ENCODE data around the gene RFX3.

Gene RFX3

DNA sequence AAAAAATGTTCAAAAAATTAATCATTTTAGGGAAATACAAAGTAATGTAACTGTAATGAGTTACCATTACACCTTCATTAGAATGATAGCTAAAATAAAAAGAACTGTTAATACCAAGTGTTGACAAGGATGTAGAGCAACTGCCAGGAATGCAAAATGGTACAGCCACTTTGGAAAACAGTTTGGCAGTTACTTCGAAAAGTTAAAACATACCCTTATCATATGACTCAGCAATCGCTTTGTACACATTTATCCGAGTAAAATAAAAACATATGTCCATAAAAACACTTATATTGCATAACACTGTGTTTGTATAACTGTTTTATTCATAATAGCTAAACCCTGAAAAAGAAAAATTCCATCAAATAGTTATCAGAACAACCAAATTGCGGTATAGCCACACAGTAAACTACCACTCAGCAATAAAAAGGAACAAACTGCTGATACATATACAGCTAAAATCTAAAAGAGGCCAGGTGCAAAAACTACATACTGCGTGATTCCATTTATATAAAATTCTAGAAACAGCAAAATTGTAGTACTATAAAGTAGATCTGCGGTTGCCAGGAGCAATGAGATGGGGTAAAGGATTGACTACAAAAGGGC lies 61.7 kb downstream of the RFX3 start:
- no peaks in the 10 kb centered on the region; the same call in 1 of the 2 replicates for H3K9me2 ChIP-seq (ENCODE audit: low read depth, low read length)
- H3K27ac ChIP-seq (ENCODE audit: low read depth, low read length, poor library complexity, severe bottlenecking), result no peak overlapping the region
- no peak overlapping the region for H3K4me2 ChIP-seq (ENCODE audit: low read length)
- H3K4me1 ChIP-seq (ENCODE audit: insufficient read depth, low read length, severe bottlenecking), result peaks cover 18% of the 10 kb centered on the region
- H3K79me2 ChIP-seq (ENCODE audit: insufficient read depth, low read length), result peaks cover 6% of the 10 kb centered on the region; the same call in 1 of the 2 replicates
- H4K20me1 ChIP-seq (ENCODE audit: insufficient read depth, low read length), result no peaks in the 10 kb centered on the region
- H3K9ac ChIP-seq (ENCODE audit: low read length), result no peak overlapping the region
- no peak overlapping the region for H3K4me3 ChIP-seq (ENCODE audit: low read depth, low read length, poor library complexity, severe bottlenecking)
- no peaks in the 10 kb centered on the region for H3K27me3 ChIP-seq (ENCODE audit: insufficient read depth, low read length)
- H3K36me3 ChIP-seq (ENCODE audit: insufficient read depth, low read length), result 0 out of 2 replicates have a peak, but pooled peaks cover 7% of the 10 kb centered on the region
- no peak for TF ChIP-seq EZH2 (IDR thresholded peaks at IDR 0.05; ENCODE audit: borderline replicate concordance, low read length)
- TF ChIP-seq, protein P1, sequence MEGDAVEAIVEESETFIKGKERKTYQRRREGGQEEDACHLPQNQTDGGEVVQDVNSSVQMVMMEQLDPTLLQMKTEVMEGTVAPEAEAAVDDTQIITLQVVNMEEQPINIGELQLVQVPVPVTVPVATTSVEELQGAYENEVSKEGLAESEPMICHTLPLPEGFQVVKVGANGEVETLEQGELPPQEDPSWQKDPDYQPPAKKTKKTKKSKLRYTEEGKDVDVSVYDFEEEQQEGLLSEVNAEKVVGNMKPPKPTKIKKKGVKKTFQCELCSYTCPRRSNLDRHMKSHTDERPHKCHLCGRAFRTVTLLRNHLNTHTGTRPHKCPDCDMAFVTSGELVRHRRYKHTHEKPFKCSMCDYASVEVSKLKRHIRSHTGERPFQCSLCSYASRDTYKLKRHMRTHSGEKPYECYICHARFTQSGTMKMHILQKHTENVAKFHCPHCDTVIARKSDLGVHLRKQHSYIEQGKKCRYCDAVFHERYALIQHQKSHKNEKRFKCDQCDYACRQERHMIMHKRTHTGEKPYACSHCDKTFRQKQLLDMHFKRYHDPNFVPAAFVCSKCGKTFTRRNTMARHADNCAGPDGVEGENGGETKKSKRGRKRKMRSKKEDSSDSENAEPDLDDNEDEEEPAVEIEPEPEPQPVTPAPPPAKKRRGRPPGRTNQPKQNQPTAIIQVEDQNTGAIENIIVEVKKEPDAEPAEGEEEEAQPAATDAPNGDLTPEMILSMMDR (IDR thresholded peaks at IDR 0.05; ENCODE audit: low read length), result no peak
- no peak overlapping the region for H2AFZ ChIP-seq (ENCODE audit: low read length)
- H3K9me3 ChIP-seq (ENCODE audit: low read length), result 0 out of 2 replicates have a peak, but pooled peaks cover 3% of the 10 kb centered on the region
- no peaks in the 10 kb centered on the region for H3F3A ChIP-seq (ENCODE audit: insufficient read depth, low read length)

DNA sequence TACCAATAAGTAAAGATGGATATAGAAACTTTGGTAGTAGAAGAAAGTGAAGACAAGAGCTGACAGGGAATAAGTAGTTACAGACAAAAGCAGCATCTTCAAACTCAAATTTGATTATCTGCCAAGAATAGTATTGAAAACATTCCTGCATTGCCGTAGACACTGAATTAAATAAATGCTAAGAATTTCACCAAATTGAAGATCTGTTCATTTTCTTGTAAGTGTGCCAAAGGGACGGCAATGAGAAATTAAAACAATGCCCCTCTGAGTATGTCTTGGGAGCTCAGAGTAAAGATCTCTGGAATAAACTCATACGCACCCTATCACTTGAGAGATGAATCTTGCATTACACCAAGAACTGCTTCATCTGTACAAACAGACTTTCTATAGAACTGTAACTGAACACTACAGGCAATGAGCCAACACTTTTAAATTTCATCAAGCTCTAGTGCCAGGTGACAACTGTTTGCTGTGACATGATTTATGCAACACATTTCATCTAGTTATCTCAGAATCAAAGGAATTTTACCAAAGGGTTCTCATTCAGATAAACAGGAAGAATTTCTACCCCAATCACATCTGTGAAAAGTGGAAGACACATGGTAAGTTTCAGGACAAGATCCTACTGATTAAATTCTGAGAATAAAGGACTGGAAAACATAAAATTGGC lies 66.9 kb downstream of the RFX3 start:
- Histone ChIP-seq H3K9me3 (ENCODE audit: low read length) (no peaks in the 10 kb centered on the region), H3F3A (ENCODE audit: insufficient read depth, low read length) (no peaks in the 10 kb centered on the region), H3K4me1 (ENCODE audit: insufficient read depth, low read length, severe bottlenecking) (no peaks in the 10 kb centered on the region), H3K9me2 (ENCODE audit: low read depth, low read length) (no peaks in the 10 kb centered on the region; the same call in 1 of the 2 replicates), H4K20me1 (ENCODE audit: insufficient read depth, low read length) (no peaks in the 10 kb centered on the region), H3K27ac (ENCODE audit: low read depth, low read length, poor library complexity, severe bottlenecking) (no peak overlapping the region), H3K4me3 (ENCODE audit: low read depth, low read length, poor library complexity, severe bottlenecking) (no peak overlapping the region), H3K4me2 (ENCODE audit: low read length) (no peak overlapping the region), H2AFZ (ENCODE audit: low read length) (no peak overlapping the region), H3K79me2 (ENCODE audit: insufficient read depth, low read length) (no peaks in the 10 kb centered on the region), H3K27me3 (ENCODE audit: insufficient read depth, low read length) (no peaks in the 10 kb centered on the region), H3K9ac (ENCODE audit: low read length) (no peak overlapping the region), H3K36me3 (ENCODE audit: insufficient read depth, low read length) (0 out of 2 replicates have a peak, but pooled peaks cover 7% of the 10 kb centered on the region)
- no peak for TF ChIP-seq EZH2 (IDR thresholded peaks at IDR 0.05; ENCODE audit: borderline replicate concordance, low read length)
- TF ChIP-seq, protein P1 (IDR thresholded peaks at IDR 0.05; ENCODE audit: low read length), result no peak

DNA sequence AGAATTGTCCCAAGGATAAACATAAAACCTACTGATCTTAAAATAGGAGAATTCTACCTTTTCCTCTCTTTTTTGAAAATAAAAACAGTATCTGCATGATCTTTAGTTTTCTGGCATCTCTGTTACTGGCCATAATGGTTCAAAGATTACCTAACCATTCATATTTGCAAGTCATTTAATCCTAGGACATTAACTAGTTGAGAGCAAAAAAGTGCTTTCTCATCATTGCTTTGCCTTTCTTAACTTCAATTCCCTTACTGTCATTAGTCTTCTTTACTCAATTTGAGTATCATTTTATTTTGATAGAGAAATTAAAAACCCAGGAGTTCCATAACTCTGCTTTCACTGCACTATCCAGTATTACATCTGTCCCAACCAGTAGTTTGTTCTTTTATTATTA lies 68.6 kb downstream of the RFX3 start:
- Histone ChIP-seq H3K36me3 (ENCODE audit: insufficient read depth, low read length) (0 out of 2 replicates have a peak, but pooled peaks cover 4% of the 10 kb centered on the region), H2AFZ (ENCODE audit: low read length) (no peak overlapping the region), H3K79me2 (ENCODE audit: insufficient read depth, low read length) (no peaks in the 10 kb centered on the region), H3K4me3 (ENCODE audit: low read depth, low read length, poor library complexity, severe bottlenecking) (no peak overlapping the region), H3K4me2 (ENCODE audit: low read length) (no peak overlapping the region), H3F3A (ENCODE audit: insufficient read depth, low read length) (no peaks in the 10 kb centered on the region), H4K20me1 (ENCODE audit: insufficient read depth, low read length) (no peaks in the 10 kb centered on the region), H3K27ac (ENCODE audit: low read depth, low read length, poor library complexity, severe bottlenecking) (no peak overlapping the region), H3K9ac (ENCODE audit: low read length) (no peak overlapping the region), H3K4me1 (ENCODE audit: insufficient read depth, low read length, severe bottlenecking) (no peaks in the 10 kb centered on the region), H3K9me3 (ENCODE audit: low read length) (no peaks in the 10 kb centered on the region), H3K9me2 (ENCODE audit: low read depth, low read length) (no peaks in the 10 kb centered on the region; the same call in 1 of the 2 replicates), H3K27me3 (ENCODE audit: insufficient read depth, low read length) (no peaks in the 10 kb centered on the region)
- TF ChIP-seq, protein P1 (IDR thresholded peaks at IDR 0.05; ENCODE audit: low read length), result no peak
- no peak for TF ChIP-seq EZH2 (IDR thresholded peaks at IDR 0.05; ENCODE audit: borderline replicate concordance, low read length)

All from OCI-LY1 (cell line).